Endometrium (tissue), 2 donors: Measurements from ENCODE around the gene CDK5RAP1.

ENCODE experiments used
- FAIRE-seq: peaks from 2 replicates; lab custom pipeline; 2012; peaks lifted over from hg19 to GRCh38; lab: Jason Lieb, UNC
- donor health status: control.
- donor health status: control.

The CDK5RAP1 gene

DNA sequence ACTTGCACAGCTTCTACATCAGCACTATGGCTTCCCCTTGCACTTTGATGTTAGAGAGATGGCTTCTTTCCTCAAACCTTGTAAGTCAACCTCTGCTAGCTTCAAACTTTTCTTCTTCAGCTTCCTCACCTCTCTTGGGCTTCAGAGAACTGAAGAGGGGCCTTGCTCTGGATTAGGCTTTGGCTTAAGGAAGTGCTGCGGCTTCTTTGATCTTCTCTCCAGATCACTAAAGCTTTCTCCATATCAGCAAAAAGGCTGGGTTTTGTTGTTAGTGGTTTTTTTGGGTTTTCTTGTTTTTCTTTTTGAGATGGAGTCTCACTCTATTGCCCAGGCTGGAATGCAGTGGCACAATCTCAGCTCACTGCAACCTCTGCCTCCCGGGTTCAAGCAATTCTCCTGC lies 24.0 kb downstream of the CDK5RAP1 start:
- FAIRE-seq, result no peak

DNA sequence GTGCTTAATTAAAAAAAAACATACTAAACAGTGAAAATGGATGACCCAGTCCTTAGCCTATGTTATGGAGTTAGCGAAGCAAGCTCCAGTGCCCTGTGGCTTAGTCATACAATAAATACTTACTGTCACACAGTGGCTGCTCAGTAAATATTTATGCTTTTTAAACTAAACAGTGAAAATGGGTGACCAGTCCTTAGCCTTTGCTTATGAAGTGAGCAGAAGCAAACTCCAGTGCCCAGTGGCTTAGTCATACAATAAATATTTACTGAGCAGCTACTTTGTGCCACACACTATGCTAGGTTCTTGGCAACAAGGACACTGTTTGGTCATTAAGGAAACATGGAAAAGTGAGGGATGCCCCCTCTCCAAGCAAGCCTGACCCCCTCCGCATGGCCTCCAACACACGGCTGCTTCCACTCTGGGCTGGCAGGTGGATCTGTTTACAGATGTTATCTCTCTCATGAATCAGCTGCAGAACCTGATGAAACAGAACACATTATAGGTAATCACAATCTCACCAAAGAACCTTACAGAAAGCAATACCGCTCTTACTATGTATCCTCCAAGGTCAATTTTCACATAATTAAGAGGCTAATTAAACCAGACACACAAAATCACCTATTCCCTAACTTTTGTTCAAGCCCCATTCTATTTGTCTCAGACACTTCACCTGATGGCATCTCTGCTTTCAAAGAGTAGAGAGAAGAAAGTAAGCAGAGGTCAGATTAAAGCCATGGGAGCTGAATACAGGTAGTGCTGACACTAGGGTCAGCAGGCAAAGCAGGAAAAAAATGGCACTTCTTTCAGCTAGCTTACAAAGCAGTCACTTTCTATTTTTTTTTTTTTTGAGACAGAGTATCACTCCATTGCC lies 27.3 kb downstream of the CDK5RAP1 start:
- no peak for FAIRE-seq

DNA sequence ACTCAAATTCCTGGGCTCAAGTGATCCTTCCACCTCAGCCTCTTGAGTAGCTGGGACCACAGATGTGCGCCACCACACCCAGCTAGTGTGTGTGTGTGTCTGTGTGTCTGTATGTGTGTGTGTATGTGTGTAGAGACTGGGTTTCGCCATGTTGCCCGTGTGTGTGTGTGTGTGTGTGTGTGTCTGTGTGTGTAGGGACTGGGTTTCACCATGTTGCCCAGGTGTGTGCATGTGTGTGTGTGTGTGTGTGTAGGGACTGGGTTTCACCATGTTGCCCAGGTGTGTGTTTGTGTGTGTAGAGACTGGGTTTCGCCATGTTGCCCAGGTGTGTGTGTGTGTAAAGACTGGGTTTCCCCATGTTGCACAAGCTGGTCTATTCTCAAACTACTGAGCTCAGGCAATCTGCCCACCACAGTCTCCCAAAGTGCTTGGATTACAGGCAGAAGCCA lies 28.3 kb downstream of the CDK5RAP1 start:
- FAIRE-seq, result no peak

DNA sequence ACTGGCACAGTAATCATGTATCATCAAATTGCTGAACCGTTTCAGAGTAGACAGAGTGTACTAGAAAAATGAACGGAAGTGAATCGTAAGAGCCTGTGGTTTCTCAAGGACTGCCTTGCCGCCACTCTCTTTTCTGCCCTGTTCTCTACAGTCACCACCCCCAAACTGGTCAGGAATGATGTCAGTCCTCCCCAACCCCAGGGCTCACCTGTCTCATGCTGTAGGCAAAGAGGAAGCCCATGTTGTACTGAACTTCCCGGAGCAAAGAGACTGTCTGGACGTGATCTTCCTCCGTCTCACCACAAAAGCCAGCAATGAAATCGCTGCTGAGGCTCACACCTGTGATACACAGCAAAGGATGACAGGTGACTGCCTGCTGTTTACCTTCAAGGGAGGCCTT lies 31.0 kb downstream of the CDK5RAP1 start:
- FAIRE-seq, result no peak

DNA sequence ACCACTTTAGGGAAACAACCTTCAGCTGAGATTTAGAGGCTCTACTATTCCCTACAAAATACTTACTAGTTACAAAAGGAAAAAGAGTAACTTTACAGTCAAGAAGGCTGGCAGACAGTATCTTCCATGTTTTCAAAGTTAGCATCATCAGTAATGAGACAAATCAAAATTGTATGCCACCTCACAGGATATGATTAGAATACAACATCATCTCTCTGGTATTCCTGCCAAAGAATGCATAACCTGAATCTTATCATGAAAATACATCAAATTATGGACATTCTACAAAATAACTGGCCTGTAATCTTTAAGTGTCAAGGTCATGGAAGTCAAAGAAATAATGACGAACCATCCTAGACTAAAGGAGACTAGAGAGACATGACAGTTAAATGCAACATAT lies 38.4 kb downstream of the CDK5RAP1 start:
- no peak for FAIRE-seq

DNA sequence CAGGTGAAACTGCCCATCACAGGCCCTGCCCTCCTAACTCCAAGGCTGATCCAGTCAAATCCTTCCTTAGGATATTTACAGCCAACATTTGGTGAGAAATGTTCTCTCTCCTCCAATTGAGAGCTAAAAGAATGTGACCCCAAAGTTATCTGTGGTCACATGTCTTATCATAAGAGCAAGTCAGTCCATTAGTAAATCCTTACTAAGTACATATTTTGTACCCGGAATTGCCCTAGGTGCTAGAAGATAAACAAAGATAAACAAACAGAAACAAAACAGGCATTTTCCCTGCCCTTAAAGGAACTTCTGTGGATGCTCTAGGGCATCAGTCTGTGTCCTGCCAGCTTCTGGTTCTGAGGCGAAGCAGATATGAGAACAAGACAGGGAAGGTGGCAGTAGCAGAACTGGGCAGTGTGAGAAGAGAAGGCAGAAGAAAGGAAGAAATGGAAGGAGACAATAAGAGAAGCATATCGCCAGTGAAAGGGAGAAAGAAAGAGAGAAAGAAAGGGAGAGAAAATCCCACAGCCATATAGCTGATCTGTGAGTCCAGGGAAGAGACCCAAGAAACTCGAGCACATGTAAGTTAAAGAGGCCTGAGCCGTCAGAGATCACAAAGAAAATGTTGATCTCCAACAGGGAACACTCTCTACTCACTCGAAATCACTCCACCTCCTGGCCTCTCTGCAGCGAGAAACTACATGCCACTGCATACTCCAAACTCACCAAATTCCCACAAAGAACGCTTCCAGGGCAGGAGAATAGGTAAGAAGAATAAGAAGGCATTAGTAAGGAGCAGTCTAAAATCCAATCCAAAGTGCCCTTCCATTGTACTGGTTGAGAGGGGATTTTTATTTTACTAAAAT lies 41.7 kb downstream of the CDK5RAP1 start:
- FAIRE-seq, result no peak

DNA sequence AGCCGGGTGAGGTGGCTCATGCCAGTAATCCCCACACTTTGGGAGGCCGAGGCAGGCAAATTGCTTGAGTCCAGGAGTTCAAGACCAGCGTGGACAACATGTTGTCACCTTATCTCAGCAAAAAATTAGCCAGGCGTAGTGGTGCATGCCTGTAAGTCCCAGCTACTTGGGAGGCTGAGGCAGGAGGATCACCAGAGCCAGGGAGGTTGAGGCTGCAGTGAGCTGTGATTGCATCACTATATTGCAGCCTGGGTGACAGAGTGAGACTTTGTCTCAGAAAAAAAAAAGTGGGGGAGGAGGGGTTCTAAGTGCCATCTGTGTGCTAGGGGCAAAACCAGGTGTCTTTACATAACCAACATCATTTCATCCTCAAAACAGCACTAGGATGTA lies 48.3 kb downstream of the CDK5RAP1 start:
- FAIRE-seq, result no peak

DNA sequence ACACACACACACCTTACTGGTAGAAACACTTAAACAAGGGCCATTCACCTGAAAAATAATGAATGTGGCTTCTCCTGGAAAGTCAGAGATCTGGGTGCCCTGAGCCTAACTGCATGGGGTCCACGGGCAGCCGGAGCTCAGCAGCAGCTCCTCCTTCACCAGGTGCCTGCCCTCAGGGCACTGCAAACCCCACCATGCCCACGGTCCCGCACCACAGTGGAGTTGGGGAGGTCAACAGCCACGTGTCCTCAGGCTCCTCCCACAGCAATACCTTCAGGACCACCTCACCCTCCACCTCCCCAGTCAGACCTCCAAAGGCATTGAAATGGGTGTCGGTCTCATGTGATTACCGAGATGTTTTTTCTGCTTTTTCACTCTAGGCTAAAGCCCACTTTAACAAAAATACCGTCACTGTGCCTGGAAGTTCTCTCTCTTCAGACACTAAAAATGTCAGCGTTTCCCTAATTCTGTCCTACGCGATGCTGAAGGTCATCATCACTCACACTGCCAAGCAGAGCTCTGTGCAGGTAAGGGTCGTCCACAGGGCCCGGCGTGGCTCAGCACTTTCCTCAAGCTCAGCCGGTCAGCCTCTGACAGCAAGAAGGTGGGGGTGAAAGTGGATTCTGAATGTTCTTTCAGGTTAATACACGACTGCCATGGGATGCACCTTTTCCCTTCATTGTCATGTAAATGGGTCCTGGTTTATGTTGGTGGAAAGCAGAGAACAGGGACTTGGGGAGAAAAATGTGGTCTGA lies 48.9 kb downstream of the CDK5RAP1 start:
- FAIRE-seq, result no peak

DNA sequence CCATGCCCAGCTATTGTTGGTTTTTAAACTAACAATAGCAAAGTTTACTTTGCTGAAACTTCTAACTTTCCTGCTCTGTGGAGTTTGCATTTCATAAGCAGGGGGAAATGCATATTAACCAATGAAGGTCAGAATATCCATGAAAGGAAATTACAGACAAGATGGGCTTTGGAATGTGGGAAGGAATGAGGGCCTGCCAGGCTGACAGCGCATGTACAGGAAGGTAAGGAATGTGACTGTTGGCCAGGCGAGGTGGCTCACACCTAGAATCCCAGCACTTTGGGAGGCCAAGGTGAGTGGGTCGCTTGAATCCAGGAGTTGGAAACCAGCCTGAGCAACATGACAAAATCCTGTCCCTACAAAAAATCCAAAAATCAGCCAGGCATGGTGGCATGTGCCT lies 49.6 kb downstream of the CDK5RAP1 start:
- FAIRE-seq, result no peak

DNA sequence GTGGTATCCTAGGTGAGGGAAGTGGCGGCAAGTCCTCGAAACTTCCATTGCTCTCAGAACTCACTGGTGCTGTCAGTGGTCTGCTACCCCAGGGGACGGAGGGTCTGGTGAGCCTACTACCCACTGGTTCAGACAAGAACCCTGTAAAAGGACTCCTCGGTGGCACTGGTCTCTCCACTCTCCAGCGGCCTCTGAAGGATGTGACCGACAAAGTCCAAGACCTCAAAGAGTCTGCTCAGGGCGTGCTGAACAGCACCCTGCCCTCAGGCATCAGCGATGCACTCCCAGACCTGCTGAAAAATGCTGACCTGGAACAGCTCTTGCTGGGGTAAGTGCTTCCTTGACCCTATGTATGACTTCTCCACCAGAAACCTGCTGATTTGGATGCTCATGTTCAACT lies 51.8 kb downstream of the CDK5RAP1 start:
- no peak for FAIRE-seq

DNA sequence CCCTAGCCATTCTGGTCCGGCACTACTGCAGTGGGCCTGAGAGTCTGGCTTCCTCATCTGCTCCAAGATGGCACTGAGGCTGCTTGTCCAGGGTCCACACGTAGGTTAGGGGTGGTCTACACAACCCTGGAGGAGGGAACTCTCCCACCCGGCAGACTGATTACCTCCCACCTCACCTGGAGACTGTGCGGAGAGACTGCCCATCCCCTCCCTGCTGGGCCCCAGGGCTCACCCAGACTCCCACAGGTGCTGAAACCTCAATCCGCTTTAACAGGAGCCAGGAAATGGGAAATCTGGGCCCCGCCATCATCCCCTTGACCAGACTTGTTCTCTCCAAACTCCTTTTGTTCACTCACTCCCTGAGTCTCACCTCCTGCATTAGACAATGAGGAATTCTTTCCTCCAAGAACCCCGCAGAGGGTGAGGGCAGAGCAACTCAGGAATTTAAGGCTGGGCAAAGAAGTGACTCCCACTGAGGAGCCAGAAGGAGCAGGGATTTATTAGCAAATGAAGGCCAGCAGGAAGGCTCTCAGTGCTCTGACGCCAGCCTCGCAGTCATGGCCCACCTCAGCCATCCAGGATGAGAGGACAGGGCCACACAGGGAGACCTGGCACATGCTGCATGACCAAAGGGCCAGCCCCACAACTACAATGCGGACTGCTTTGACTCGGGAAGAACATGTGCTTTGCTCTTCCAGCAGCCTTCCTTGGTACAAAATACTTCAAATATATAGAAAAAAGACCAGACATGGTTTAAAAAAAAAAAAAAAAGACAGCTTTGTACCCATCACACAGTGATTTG lies 53.0 kb downstream of the CDK5RAP1 start:
- FAIRE-seq, result no peak

DNA sequence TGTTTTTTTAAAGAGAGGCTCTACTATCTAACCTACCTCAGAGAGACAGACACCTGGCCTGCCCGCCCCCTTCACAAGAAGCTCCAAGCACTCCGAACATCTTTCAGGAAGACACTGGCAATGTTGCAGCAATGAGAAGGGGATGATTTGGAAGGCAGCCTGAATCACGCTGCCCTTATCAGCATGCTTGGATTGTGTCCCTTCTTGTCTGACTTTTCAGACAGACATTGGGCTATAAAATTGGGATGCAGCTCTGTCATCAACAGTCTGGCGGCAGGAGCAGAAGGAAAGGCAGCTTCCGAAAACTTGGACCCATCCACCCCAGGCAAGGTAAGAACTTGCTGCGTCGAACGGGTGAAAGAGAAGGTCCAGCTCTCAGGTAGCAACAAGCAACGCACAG lies 56.0 kb downstream of the CDK5RAP1 start:
- FAIRE-seq, result no peak

DNA sequence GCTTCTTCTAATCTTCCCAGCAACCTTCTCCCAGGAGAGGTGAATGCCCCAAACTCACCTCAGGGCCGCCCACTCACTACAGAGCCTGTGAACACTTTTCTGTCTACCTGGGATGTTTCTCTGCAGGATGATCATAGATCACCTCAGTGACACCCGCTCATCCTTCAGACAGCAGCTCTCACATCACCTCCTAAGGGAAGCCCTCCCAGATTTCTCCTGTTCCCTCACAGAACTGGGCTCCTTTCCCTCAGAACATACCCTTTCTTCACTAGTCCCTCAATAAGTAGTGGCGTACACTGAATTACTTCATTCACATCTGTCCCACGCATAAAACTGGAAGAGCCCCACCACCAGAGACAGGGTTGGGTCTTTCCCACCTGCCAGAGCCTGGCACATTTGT lies 57.8 kb downstream of the CDK5RAP1 start:
- no peak for FAIRE-seq

DNA sequence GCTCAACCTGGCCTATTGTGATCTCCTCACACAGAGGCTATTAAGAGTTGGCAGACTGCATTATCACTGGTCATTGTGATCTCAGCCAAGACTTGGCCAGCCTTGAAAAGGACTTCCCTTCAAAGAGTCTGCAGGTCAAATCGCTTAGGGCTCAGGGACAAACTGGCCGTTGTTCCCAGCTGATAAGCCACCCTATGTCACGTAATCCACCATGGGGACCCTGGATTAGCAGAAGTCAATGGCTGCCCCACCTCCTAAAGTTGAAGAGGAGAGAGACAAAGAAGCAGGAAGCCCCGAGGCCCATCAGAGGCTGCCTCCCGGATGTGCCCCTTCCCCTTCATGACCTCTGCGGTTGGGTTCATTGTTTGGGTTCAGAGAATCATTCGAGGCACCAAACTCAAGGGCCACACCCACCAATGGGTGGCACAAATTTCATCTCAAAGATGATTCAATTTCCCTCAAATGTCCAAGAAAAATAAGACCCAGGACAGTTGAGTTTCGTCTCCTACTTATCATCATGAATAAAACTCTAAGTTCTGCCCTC lies 61.7 kb downstream of the CDK5RAP1 start:
- FAIRE-seq, result no peak

DNA sequence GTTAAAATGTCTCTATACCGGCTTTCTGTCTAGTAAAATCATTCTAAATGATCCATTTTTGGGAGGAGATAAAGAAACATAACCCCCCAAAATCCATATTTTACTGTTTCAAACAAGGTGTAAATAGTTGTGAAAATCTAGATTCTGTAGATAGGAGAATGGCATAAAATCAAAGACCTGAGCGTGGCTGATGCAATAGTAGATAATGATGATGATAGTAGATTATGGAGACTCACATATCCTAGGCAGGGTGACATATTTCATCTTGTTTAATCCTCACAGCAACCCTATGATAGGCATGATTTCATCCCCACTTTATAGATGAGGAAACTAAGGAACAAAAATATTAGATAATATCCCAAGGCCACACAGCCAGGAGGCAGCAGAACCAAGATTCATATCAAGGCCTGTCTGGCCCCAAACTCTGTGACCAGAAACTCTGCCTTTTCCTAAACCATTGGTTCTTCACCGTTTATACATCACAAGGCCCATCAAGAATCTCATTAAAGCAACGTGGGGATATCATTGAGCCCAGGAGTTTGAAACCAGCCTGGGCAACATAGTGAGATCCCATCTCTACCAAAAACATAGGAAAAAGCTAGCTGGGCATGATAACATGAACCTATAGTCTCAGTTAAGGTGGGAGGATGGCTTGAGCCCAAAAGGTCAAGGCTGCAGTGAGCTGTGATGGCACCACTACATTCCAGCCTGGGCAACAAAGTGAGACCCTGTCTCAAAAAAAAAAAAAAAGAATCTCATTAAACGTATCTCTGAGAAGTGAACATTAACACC lies 62.7 kb downstream of the CDK5RAP1 start:
- FAIRE-seq, result no peak

DNA sequence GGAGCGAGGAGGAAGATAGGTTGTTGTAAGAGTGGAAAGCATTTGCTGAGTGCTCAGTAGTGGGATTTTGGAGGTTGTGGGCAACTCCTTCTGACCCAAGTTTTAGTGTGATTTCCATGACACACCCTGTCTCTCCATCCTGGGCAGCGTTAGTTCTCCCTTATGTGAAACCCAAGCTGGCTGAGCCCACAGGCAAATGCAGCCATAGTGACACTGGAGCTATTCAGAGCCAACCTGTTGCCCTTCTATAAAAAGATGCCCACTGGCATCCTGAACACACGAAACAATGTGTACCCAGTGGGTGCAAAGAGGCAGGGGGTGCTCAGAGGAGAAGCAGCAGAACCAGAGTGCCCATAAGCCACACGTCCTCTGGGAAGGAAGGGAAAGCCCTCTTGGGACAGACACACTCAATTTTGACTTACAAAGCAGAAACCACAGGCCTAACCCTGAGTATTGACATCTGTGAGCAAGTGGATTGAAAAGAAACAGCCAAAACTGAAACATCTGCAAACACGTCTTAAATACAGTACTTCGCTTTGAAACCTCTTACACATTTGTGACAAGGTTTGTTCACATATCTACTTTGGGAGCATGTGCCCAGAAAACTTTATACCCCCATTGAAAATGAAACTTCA lies 63.7 kb downstream of the CDK5RAP1 start:
- FAIRE-seq, result no peak

DNA sequence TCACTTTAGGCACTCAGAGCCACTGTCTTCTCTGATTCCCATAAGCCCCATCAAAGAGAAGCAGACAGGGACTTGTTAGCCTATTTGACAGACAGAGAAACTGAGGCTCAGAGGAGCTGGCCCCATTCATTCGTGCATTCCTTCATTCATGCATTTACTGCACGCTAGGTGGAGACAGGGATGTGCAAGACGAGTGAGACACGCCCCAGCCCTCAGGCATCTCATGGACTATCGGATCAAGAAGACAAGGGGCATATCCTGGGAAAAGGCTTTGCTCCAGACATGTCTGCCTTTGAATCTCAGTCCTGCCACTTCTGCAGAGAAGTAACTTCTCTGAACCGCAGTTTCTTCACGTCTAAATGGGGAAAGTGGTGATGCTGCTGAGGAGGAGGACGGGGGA lies 64.2 kb downstream of the CDK5RAP1 start:
- FAIRE-seq, result no peak

DNA sequence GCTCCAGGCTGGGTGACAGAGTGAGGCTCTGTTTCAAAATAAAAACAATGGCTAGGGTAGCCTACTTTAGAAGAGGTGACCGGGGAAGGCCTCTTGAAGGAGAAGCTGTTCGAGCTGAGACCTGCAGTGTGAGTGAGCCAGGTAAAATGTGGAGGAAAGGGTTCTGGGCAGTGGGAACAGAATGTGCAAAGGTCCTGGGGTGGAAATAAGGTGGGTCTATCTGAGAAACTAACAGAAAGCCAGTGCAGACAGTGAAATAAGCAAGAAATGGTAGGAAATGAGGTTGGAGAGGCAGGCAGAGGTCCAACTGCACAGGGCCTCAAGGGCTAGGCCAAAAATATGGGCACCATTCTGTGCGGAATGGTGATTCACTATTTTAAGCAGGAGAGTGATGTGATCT lies 64.9 kb downstream of the CDK5RAP1 start:
- no peak for FAIRE-seq

DNA sequence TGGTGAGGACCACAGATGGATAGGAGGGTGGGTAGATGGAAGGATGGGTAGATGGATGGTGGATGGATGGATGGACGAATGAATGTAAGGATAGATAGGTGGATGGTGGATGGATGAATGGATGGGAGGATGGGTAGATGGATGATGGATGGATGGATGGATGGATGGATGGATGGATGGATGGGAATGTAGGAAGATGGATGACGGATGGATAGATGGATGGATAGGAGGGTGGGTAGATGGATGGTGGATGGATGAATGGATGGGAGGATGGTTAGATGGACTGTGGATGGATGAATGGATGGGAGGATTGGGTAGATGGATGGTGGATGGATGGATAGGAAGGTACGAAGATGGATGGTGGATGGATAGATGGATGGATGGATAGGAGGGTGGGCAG lies 67.2 kb downstream of the CDK5RAP1 start:
- no peak for FAIRE-seq

DNA sequence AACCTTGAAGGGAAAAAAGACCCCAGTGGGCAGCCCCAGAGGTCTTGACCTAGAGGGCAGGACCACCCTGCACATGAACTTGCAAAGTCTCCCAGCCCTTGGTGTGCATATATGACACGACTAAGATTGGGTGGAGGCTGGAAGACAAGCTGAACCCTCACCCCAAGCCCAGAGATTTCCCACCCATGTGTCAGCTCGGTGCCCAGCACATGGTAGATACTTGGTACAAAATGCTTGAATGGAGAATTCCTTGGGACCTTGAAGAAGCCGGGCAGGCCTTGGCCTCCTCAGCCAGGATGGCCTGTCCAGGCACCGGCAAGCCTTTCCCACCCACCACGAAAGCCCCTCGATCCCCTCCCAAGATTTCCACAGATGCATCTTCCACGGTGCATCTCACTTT lies 67.7 kb downstream of the CDK5RAP1 start:
- no peak for FAIRE-seq
